Adrenal gland (tissue), 5 donors: ENCODE results near the gene CD81.

Source experiments
- CTCF ChIP-seq, 6 experiments: fragments of 450-650 bp in 4 of 6; fragments of 200-600 bp in 2 of 6; sonication (generic) in 1 of 6; IDR thresholded peaks; 1 replicate in 5 of 6; 2 replicates in 1 of 6; pipeline versions ENCODE4 v1.5.1 to v1.8.0; 2016 to 2021; ENCODE audit warnings: antibody characterized with exemption in 6 of 6, mild to moderate bottlenecking in 2 of 6, moderate library complexity in 1 of 6
- POLR2A ChIP-seq, 2 donors: fragments of 450-650 bp; IDR thresholded peaks; one replicate each; pipeline ENCODE4 v1.6.1; 2017; ENCODE audit warnings: antibody characterized with exemption in 2 of 2, mild to moderate bottlenecking in 2 of 2, moderate library complexity in 1 of 2
- donor health status: DM: no; HTN: no; CAD: no.

GRCh38 chr11:2359557-2359956, 17.6 kb upstream of the CD81 start:
- TF ChIP-seq CTCF (IDR thresholded peaks at IDR 0.05) (no peak), POLR2A (IDR thresholded peaks at IDR 0.05) (no peak)
